Pulmonary artery endothelial cell (primary cell): Measurements from ENCODE around the gene MIOS. TPM values are rescaled to one million over a fixed set of nuclear protein-coding genes. Genes with fewer than 3 reads are reported as not detected.

Source experiments
- DNase-seq: peaks from one replicate; pipeline ENCODE4 v3.0.0-alpha.2; 2011; ENCODE audit warnings: low read depth, low spot score
- total RNA-seq: library from RNA; depleted of rRNA; stranded (reverse); fragments of >200 nt; gene quantifications from 2 replicates; pipeline ENCODE4 v1.2.3, GENCODE V29; 2014

MIOS gene
- total RNA-seq: 27.4 and 30.7 TPM in 2 replicates

- peak; percentile 41 for DNase-seq
These were observed at the start of gene MIOS for GRCh38 chr7:7566651-7567611. Gene MIOS, plus strand, starts transcription at chr7:7566884. Its CDS starts 5,592 bp downstream, at chr7:7572476.

- DNase-seq: no peak
These were observed 48.9 kb upstream of the MIOS start for GRCh38 chr7:7517754-7518153.

- no peak for DNase-seq
These were observed 47.6 kb upstream of the MIOS start for GRCh38 chr7:7519056-7519455.

GRCh38 chr7:7519528-7519927, 47.2 kb upstream of the MIOS start:
- DNase-seq: no peak

- no peak for DNase-seq
These were observed 45.4 kb upstream of the MIOS start for GRCh38 chr7:7521259-7521658.

GRCh38 chr7:7522421-7522820, 44.3 kb upstream of the MIOS start:
- DNase-seq: no peak

- no peak for DNase-seq
These were observed 42.6 kb upstream of the MIOS start for GRCh38 chr7:7524121-7524520.

- no peak for DNase-seq
These were observed 40.7 kb upstream of the MIOS start for GRCh38 chr7:7526006-7526405.

- no peak for DNase-seq
These were observed 39.6 kb upstream of the MIOS start for GRCh38 chr7:7527047-7527446.

GRCh38 chr7:7529328-7529727, 37.4 kb upstream of the MIOS start:
- DNase-seq: no peak

- no peak for DNase-seq
These were observed 32.8 kb upstream of the MIOS start for GRCh38 chr7:7533831-7534430.

GRCh38 chr7:7535691-7536090, 31.0 kb upstream of the MIOS start, which contains the start of gene COL28A1:
Gene COL28A1, minus strand, starts transcription at chr7:7535873. Its CDS starts 2,998 bp downstream, at chr7:7532875.
- DNase-seq: no peak

- no peak for DNase-seq
These were observed 30.2 kb upstream of the MIOS start for GRCh38 chr7:7536396-7537019.

- DNase-seq: no peak
These were observed 29.0 kb upstream of the MIOS start for GRCh38 chr7:7537711-7538110.

- DNase-seq: no peak
These were observed 27.5 kb upstream of the MIOS start for GRCh38 chr7:7539152-7539551.

- DNase-seq: no peak
These were observed 27.0 kb upstream of the MIOS start for GRCh38 chr7:7539711-7540110.

GRCh38 chr7:7542251-7542835, 24.3 kb upstream of the MIOS start:
- DNase-seq: no peak

GRCh38 chr7:7548407-7548806, 18.3 kb upstream of the MIOS start:
- DNase-seq: no peak

GRCh38 chr7:7550663-7551062, 16.0 kb upstream of the MIOS start:
- no peak for DNase-seq

- no peak for DNase-seq
These were observed 14.5 kb upstream of the MIOS start for GRCh38 chr7:7552199-7552598.

- no peak for DNase-seq
These were observed 13.3 kb upstream of the MIOS start for GRCh38 chr7:7553386-7553785.

- no peak for DNase-seq
These were observed 12.7 kb upstream of the MIOS start for GRCh38 chr7:7554021-7554432.
